WTC11 (cell line): Measurements from ENCODE around the gene MRPL51.

Experiments
- RELA ChIP-seq: sonication (generic); formaldehyde crosslinking; IDR thresholded peaks from 2 replicates; pipeline ENCODE4 v1.8.1; 2022; ENCODE audit warnings: missing genetic modification reagents, mild to moderate bottlenecking, borderline replicate concordance
- TEAD1 ChIP-seq: sonication (generic); formaldehyde crosslinking; IDR thresholded peaks from 2 replicates; pipeline ENCODE4 v1.8.0; 2022; ENCODE audit warnings: mild to moderate bottlenecking, missing genetic modification reagents
- TF ChIP-seq, protein P1 (sequence below): sonication (generic); formaldehyde crosslinking; IDR thresholded peaks from 2 replicates; pipeline ENCODE4 v1.8.1; 2023; ENCODE audit warnings: mild to moderate bottlenecking, missing genetic modification reagents, moderate library complexity
- TF ChIP-seq, protein P2 (sequence below): fragments of 200-600 bp; IDR thresholded peaks from 2 replicates; pipeline ENCODE4 v1.8.0; 2022; ENCODE audit warnings: antibody characterized with exemption
- TF ChIP-seq, protein P3 (sequence below): sonication (generic); formaldehyde crosslinking; IDR thresholded peaks from 2 replicates; pipeline ENCODE4 v1.8.0; 2022; ENCODE audit warnings: missing genetic modification reagents

DNA sequence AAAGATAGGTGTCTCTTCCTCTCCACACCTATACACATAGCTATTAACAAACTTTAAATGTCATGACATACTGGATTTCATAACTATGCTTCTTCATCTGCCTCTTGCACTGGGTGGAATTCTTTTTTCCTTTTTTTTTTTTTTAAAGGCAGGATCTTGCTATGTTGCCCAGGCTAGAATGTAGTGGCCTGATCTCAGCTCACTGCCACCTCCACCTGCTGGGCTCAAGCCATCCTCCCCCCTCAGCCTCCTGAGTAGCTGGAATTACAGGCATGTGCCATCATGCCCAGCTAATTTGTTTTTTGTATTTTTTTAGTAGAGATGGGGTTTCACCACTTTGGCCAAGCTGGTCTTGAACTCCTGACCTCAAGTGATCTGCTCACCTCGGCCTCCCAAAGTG lies 4.8 kb downstream of the MRPL51 start:
- TF ChIP-seq, protein P1, sequence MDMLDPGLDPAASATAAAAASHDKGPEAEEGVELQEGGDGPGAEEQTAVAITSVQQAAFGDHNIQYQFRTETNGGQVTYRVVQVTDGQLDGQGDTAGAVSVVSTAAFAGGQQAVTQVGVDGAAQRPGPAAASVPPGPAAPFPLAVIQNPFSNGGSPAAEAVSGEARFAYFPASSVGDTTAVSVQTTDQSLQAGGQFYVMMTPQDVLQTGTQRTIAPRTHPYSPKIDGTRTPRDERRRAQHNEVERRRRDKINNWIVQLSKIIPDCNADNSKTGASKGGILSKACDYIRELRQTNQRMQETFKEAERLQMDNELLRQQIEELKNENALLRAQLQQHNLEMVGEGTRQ (CRISPR knock-in tag) = no peak
- TF ChIP-seq, protein P2, sequence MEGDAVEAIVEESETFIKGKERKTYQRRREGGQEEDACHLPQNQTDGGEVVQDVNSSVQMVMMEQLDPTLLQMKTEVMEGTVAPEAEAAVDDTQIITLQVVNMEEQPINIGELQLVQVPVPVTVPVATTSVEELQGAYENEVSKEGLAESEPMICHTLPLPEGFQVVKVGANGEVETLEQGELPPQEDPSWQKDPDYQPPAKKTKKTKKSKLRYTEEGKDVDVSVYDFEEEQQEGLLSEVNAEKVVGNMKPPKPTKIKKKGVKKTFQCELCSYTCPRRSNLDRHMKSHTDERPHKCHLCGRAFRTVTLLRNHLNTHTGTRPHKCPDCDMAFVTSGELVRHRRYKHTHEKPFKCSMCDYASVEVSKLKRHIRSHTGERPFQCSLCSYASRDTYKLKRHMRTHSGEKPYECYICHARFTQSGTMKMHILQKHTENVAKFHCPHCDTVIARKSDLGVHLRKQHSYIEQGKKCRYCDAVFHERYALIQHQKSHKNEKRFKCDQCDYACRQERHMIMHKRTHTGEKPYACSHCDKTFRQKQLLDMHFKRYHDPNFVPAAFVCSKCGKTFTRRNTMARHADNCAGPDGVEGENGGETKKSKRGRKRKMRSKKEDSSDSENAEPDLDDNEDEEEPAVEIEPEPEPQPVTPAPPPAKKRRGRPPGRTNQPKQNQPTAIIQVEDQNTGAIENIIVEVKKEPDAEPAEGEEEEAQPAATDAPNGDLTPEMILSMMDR = no peak
- TF ChIP-seq, protein P3, sequence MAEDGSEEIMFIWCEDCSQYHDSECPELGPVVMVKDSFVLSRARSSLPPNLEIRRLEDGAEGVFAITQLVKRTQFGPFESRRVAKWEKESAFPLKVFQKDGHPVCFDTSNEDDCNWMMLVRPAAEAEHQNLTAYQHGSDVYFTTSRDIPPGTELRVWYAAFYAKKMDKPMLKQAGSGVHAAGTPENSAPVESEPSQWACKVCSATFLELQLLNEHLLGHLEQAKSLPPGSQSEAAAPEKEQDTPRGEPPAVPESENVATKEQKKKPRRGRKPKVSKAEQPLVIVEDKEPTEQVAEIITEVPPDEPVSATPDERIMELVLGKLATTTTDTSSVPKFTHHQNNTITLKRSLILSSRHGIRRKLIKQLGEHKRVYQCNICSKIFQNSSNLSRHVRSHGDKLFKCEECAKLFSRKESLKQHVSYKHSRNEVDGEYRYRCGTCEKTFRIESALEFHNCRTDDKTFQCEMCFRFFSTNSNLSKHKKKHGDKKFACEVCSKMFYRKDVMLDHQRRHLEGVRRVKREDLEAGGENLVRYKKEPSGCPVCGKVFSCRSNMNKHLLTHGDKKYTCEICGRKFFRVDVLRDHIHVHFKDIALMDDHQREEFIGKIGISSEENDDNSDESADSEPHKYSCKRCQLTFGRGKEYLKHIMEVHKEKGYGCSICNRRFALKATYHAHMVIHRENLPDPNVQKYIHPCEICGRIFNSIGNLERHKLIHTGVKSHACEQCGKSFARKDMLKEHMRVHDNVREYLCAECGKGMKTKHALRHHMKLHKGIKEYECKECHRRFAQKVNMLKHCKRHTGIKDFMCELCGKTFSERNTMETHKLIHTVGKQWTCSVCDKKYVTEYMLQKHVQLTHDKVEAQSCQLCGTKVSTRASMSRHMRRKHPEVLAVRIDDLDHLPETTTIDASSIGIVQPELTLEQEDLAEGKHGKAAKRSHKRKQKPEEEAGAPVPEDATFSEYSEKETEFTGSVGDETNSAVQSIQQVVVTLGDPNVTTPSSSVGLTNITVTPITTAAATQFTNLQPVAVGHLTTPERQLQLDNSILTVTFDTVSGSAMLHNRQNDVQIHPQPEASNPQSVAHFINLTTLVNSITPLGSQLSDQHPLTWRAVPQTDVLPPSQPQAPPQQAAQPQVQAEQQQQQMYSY (CRISPR knock-in tag) = no peak
- TF ChIP-seq TEAD1 (CRISPR knock-in tag) (no peak), RELA (no peak)
